K562 (cell line): ENCODE data around the gene FAM200A. TPM values are rescaled to one million over a fixed set of nuclear protein-coding genes. Genes with fewer than 3 reads are reported as not detected.
"Not testable (repeated sequence)": the region's sequence is repeated elsewhere in the genome, so short reads cannot be mapped to it uniquely, and the experiment has no call there.

Source experiments
- ATAC-seq: fragments of 200-7000 bp; cut with Tn5 transposase; 3 replicates; pipeline ENCODE4 v1.9.1; 2020; ENCODE audit warnings: moderate library complexity
- BruUV-seq: library from RNA; stranded (reverse); fragments of 400-500 nt; replicated peaks from 2 replicates; lab custom pipeline; 2021; lab: Mats Ljungman, UMichigan
- CTCF ChIA-PET: fragments of 300-600 bp; formaldehyde crosslinking; extraction: SDS; loops from one replicate; lab custom pipeline; 2021; ENCODE audit warnings: low intra/inter-chr PET ratio; lab: Yijun Ruan, JAX
- POLR2A ChIA-PET: fragments of 300-600, 350-650 bp; sonication (Branson Sonifier 250); formaldehyde crosslinking; extraction: SDS; loops from one replicate; lab custom pipeline; 2021; ENCODE audit warnings: antibody characterized with exemption, inconsistent platforms; lab: Yijun Ruan, JAX
- DNase-seq, 4 experiments: peaks; one replicate each; pipeline versions ENCODE4 v3.0.0 to v3.0.0-alpha.2; 2011 to 2018; ENCODE audit warnings: low spot score in 3 of 4, mixed read lengths in 3 of 4; ENCODE audit errors: extremely low read depth in 1 of 4
- FAIRE-seq: peaks from 2 replicates; lab custom pipeline; 2011; peaks lifted over from hg19 to GRCh38; lab: Jason Lieb, UNC
- H2AFZ ChIP-seq: 2 replicates; pipeline ENCODE4 v1.6.0; 2011; ENCODE audit warnings: low read depth, low read length, control low read depth, inconsistent platforms
- H3K27ac ChIP-seq: fragments of 200-600 bp; 3 replicates; pipeline ENCODE4 v1.8.0; 2011; ENCODE audit warnings: low read depth, mild to moderate bottlenecking, control low read depth, inconsistent platforms, low read length, moderate library complexity, mixed read lengths; ENCODE audit errors: extremely low read depth
- H3K27me3 ChIP-seq, 2 experiments: fragments of 300-600 bp in 1 of 2; 2 replicates in 1 of 2; 3 replicates in 1 of 2; pipeline versions ENCODE4 v1.6.0 to v1.8.0; 2011; ENCODE audit warnings: inconsistent platforms in 2 of 2, low read length in 2 of 2, mild to moderate bottlenecking in 1 of 2, mixed read lengths in 1 of 2, moderate library complexity in 1 of 2; ENCODE audit not compliant: control insufficient read depth in 2 of 2, insufficient read depth in 2 of 2
- H3K36me3 ChIP-seq: fragments of 300-600 bp; 3 replicates; pipeline ENCODE4 v1.8.0; 2011; ENCODE audit warnings: mild to moderate bottlenecking, low read length, inconsistent platforms; ENCODE audit not compliant: control insufficient read depth, insufficient read depth
- H3K4me1 ChIP-seq, 2 experiments: fragments of 200-600 bp in 1 of 2; replicated peaks in 1 of 2; 2 replicates in 1 of 2; 3 replicates in 1 of 2; pipeline versions ENCODE4 v1.5.1 to v1.8.0; 2011; ENCODE audit warnings: inconsistent platforms in 2 of 2, low read length in 2 of 2, mild to moderate bottlenecking in 1 of 2, mixed read lengths in 1 of 2, moderate library complexity in 1 of 2; ENCODE audit not compliant: control insufficient read depth in 2 of 2, insufficient read depth in 2 of 2
- H3K4me2 ChIP-seq: 2 replicates; pipeline ENCODE4 v1.6.1; 2011; ENCODE audit warnings: low read length, control low read depth, inconsistent platforms, mixed read lengths; ENCODE audit not compliant: insufficient read depth
- H3K4me3 ChIP-seq: fragments of 200-600 bp; sonication (generic), shearing (Covaris generic); 2 replicates; pipeline ENCODE4 v1.5.1; 2016; ENCODE audit warnings: control low read depth, inconsistent platforms
- H3K79me2 ChIP-seq: fragments of 200-600 bp; 3 replicates; pipeline ENCODE4 v1.8.0; 2011; ENCODE audit warnings: low read length, inconsistent platforms; ENCODE audit not compliant: control insufficient read depth, insufficient read depth
- H3K9ac ChIP-seq, 2 experiments: 2 replicates each; pipeline versions ENCODE4 v1.6.0 to v1.6.1; 2011; ENCODE audit warnings: low read depth in 2 of 2, low read length in 2 of 2, control low read depth in 1 of 2, inconsistent platforms in 1 of 2, mild to moderate bottlenecking in 1 of 2, mixed read lengths in 1 of 2; ENCODE audit not compliant: insufficient read depth in 1 of 2
- H3K9me1 ChIP-seq: one replicate; pipeline ENCODE4 v1.6.0; 2011; ENCODE audit warnings: inconsistent platforms, mild to moderate bottlenecking, low read length, moderate library complexity; ENCODE audit not compliant: control insufficient read depth, insufficient read depth
- H3K9me3 ChIP-seq: replicated peaks from 2 replicates; pipeline ENCODE4 v1.5.1; 2011; ENCODE audit warnings: low read depth, low read length, inconsistent platforms; ENCODE audit not compliant: control insufficient read depth, insufficient read depth
- H4K20me1 ChIP-seq: replicated peaks from 2 replicates; pipeline ENCODE4 v1.6.1; 2011; ENCODE audit warnings: low read length, inconsistent platforms, mixed read lengths; ENCODE audit not compliant: control insufficient read depth, insufficient read depth
- ADNP ChIP-seq: fragments of 200-800 bp; sonication (Bioruptor generic); IDR thresholded peaks from 2 replicates; pipeline ENCODE4 v1.6.1; 2016; ENCODE audit warnings: missing genetic modification characterization, missing compliant biosample characterization
- ASH1L ChIP-seq: fragments of 450-650 bp; IDR thresholded peaks from 2 replicates; pipeline ENCODE4 v1.6.1; 2018; ENCODE audit warnings: borderline replicate concordance, mild to moderate bottlenecking, low read depth; ENCODE audit not compliant: partially characterized antibody
- C11orf30 ChIP-seq: fragments of 450-650 bp; IDR thresholded peaks from 2 replicates; pipeline ENCODE4 v1.6.1; 2016; ENCODE audit warnings: low read depth, mild to moderate bottlenecking
- CC2D1A ChIP-seq: fragments of 450-650 bp; IDR thresholded peaks from 2 replicates; pipeline ENCODE4 v1.6.1; 2017; ENCODE audit warnings: mild to moderate bottlenecking
- FOS ChIP-seq: IDR thresholded peaks from 3 replicates; pipeline ENCODE4 v1.6.1; 2011; ENCODE audit not compliant: insufficient read length; ENCODE audit errors: extremely low read depth
- FOXM1 ChIP-seq, 2 experiments: fragments of 450-650 bp in 1 of 2; sonication (generic) in 1 of 2; formaldehyde crosslinking in 1 of 2; IDR thresholded peaks; 2 replicates each; pipeline versions ENCODE4 v1.6.1 to v1.9.0; 2017 to 2022; ENCODE audit warnings: low read depth in 2 of 2, mild to moderate bottlenecking in 2 of 2, missing genetic modification reagents in 1 of 2, moderate library complexity in 1 of 2
- MAFF ChIP-seq: IDR thresholded peaks from 2 replicates; pipeline ENCODE4 v1.6.1; 2012; ENCODE audit warnings: low read length, improper control_type of control experiment
- MBD2 ChIP-seq: sonication (generic); IDR thresholded peaks from 2 replicates; pipeline ENCODE4 v1.6.1; 2016; ENCODE audit warnings: low read depth, borderline replicate concordance
- NFYB ChIP-seq: IDR thresholded peaks from 2 replicates; pipeline ENCODE4 v1.6.1; 2011; ENCODE audit warnings: mild to moderate bottlenecking, moderate library complexity; ENCODE audit not compliant: insufficient read length; ENCODE audit errors: extremely low read depth
- PKNOX1 ChIP-seq: fragments of 450-650 bp; IDR thresholded peaks from 2 replicates; pipeline ENCODE4 v1.6.1; 2016
- RBM25 ChIP-seq: fragments of 200-400 bp; formaldehyde crosslinking; IDR thresholded peaks from 2 replicates; pipeline ENCODE4 v1.6.1; 2018; ENCODE audit warnings: low read length, low read depth, moderate library complexity; ENCODE audit not compliant: severe bottlenecking
- ZNF316 ChIP-seq: fragments of 450-650 bp; IDR thresholded peaks from 2 replicates; pipeline ENCODE4 v1.6.1; 2016
- WGBS: fragments of 100-300 bp; shearing (Covaris generic); methylation state at CpG from one replicate; pipeline ENCODE4 v1.1.6; 2016; ENCODE audit warnings: low coverage, mixed read lengths; ENCODE audit not compliant: insufficient coverage; ENCODE audit errors: missing lambda C conversion rate; 5-methylcytosine and 5-hydroxymethylcytosine counted together
- in situ Hi-C: fragments of 300-500 bp; cut with MboI; formaldehyde crosslinking; loops from 4 replicates; pipeline ENCODE4 v1.15.0; 2018; ENCODE audit warnings: inconsistent platforms, mixed read lengths
- intact Hi-C: fragments of 100-400 bp; cut with micrococcal nuclease; formaldehyde crosslinking; loops from 2 replicates; pipeline ENCODE4 v1.14.2; 2022
- polyA plus RNA-seq, 8 experiments: library from polyadenylated mRNA; depleted of rRNA in 4 of 8; stranded (reverse) in 5 of 8; unstranded in 3 of 8; fragments of >200 nt; fragmentation: Nextera tagmentation in 2 of 8; fragmentation: Illumina TruSeq in 1 of 8; extraction: Ambion mirVana in 2 of 8; extraction: Trizol in 1 of 8; gene quantifications; 2 replicates each; pipeline versions ENCODE4 v1.2.1 to v1.2.3, GENCODE V29; 2011 to 2014; ENCODE audit warnings: inconsistent platforms in 1 of 8, missing spikeins in 1 of 8
- total RNA-seq, 7 experiments: library from RNA; depleted of rRNA in 6 of 7; stranded (reverse); fragments of >200 nt in 6 of 7; fragmentation: Illumina TruSeq in 2 of 7; extraction: Trizol in 2 of 7; gene quantifications; 2 replicates each; pipeline versions ENCODE4 v1.2.1 to v1.2.3, GENCODE V29; 2011 to 2021; ENCODE audit warnings: low replicate concordance in 1 of 7

Gene FAM200A
- total and polyA plus RNA-seq, 9 of the 15 experiments (the other 6 are each of a cell fraction or from before 2014, with no cell fraction given) = 3.3 to 11.2 (median 8.3) TPM

GRCh38 chr7:99501236-99501635 lies 50.7 kb downstream of the FAM200A start:
- TF ChIP-seq FOS = peak; percentile 9
- 0 out of 2 replicates have a peak, but pooled peaks have one; percentile 22 for TF ChIP-seq PKNOX1
- peak; percentile 84 for TF ChIP-seq CC2D1A
- TF ChIP-seq MAFF = peak; percentile 20; the same call in 1 of the 2 replicates
- TF ChIP-seq RBM25 = peak; percentile 23
- TF ChIP-seq ADNP (tag) = 0 out of 2 replicates have a peak, but pooled peaks have one; percentile 12
- TF ChIP-seq C11orf30 = peak; percentile 57
- TF ChIP-seq NFYB = peak; percentile 42
- TF ChIP-seq ZNF316 = peak; percentile 91
- peak; percentile 65 for TF ChIP-seq ASH1L
- 0 out of 2 replicates have a peak, but pooled peaks have one; percentile 25 for TF ChIP-seq FOXM1 (IDR thresholded peaks at IDR 0.05; ENCODE audit: low read depth)
- in situ Hi-C loops; FAIRE-seq; H3K9me1 ChIP-seq; CTCF ChIA-PET; H3K27ac ChIP-seq; H3K9me3 ChIP-seq; ATAC-seq; H2AFZ ChIP-seq; intact Hi-C loops; H3K9ac ChIP-seq; H3K27me3 ChIP-seq; TF ChIP-seq FOXM1 (CRISPR knock-in tag; IDR thresholded peaks at IDR 0.05; ENCODE audit: low read depth): not testable (repeated sequence)
- peak; percentile 25; the same call in 1 of the 2 replicates for TF ChIP-seq MBD2
- Histone ChIP-seq H3K4me1 (peaks cover 5 to 29% of the 10 kb centered on the region in 2 experiments; a peak in 3 of 5 replicates), H3K79me2 (peaks cover 55% of the 10 kb centered on the region), H3K4me2 (peak overlapping the region; percentile 93; the same call in 1 of the 2 replicates), H3K4me3 (peak overlapping the region; percentile 97; the same call in 1 of the 2 replicates), H3K36me3 (peaks cover 26% of the 10 kb centered on the region), H4K20me1 (peaks cover 20% of the 10 kb centered on the region)
- peak in 1 of 4 experiments; percentile 41 for DNase-seq
- POLR2A ChIA-PET = interaction anchor here (0.6 to 0.8 kb wide), 3 partner anchors 113 to 333 kb away, joined by 3 to 4 read pairs (median 3); no protein-coding TSS in a partner anchor
- BruUV-seq = TSS peak; percentile 44
- 90% methylated on average over 12 of the region's 12 CpGs for WGBS
